RPMI8226 (cell line): ENCODE measurements around the gene BMP5.
"Not testable (repeated sequence)": the region's sequence is repeated elsewhere in the genome, so short reads cannot be mapped to it uniquely, and the experiment has no call there.

Experiments
- DNase-seq: peaks from one replicate; pipeline ENCODE4 v3.0.0-alpha.2; 2015

Gene BMP5

DNA sequence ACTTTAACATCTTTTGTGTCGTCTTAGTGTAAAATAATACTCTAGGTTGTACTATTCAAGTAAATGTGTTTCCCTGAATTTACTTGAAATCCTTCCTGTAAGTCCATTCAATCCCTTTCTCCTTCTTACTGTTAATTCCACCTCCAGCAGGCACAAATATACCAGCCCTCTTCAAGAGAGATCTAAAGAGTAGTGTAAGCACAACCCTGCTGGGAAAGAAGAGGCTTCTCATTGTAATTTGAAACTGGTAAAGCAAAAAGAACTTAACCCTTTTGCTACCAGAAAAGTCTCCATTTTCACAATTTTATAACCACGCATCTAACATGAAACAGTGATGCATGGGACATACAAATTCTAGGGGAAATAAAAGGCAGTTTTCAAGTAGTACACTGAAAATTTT is at the start of gene BMP5:
BMP5 (minus strand) TSS at position 191 of the 400 bp plus-strand sequence. CDS start 725 bp downstream, outside the sequence.
- no peak for DNase-seq

DNA sequence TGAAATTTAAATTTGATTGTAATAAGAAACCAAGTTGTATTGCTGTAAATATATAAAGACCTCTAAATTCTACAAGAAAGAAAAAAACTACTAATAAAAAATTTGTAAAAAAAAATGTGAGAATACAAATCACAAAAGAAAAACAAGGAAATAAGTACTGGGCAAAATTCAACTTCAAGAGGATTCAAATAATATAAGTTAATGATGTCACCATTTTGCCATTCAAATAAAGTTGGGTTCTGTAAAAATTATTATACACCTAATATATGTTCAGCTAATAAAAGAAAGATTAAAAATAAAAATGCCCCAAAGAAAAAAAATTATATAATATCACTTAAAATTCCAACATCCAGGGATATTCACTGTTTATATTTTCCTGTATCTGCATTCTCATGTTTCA is 47.0 kb upstream of the BMP5 start:
- no peak for DNase-seq

DNA sequence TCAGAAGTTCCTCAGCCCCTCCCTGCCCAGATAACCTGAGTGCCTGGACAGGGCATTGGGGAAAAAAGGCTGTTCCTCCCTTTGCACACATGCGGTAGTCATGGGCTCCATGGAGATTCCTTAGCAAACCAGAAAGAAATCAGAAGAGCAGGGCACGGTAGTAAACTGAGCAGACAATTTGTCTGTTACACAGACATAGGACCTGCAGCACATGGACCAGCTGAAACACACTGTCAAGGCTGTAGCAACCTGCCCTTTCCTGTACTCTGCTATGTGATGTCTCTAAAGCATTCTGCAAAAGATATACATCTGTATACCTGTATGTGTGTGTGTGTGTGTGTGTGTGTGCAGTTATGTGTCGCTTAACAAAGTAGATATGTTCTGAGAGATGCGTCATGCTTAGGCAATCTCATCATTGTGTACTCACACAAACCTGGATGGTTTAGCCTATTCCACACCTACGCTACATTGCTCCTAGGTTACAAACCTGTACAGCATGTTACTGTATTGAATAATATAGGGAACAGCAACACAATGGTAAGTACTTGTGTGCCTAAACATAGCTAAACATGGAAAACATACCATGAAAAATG is 44.4 kb upstream of the BMP5 start:
- DNase-seq, result no peak

DNA sequence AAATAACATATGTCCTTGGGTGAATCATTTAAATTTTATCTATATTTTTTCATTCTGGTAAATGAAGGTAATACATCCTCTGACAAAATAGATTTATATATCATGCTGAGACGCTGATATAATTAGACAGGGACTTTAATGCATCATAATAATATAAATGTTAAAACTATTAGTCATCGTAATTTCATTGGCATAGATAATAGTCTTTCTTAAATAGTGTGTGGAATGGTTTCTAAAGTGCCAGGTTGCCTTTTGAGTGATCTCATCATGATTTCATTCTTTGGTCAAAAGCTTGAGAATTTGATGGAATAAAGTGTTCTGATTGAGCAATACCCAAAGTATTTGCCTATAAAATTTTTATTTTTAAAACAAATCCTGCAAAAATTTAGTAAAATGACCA is 43.2 kb upstream of the BMP5 start:
- no peak for DNase-seq

DNA sequence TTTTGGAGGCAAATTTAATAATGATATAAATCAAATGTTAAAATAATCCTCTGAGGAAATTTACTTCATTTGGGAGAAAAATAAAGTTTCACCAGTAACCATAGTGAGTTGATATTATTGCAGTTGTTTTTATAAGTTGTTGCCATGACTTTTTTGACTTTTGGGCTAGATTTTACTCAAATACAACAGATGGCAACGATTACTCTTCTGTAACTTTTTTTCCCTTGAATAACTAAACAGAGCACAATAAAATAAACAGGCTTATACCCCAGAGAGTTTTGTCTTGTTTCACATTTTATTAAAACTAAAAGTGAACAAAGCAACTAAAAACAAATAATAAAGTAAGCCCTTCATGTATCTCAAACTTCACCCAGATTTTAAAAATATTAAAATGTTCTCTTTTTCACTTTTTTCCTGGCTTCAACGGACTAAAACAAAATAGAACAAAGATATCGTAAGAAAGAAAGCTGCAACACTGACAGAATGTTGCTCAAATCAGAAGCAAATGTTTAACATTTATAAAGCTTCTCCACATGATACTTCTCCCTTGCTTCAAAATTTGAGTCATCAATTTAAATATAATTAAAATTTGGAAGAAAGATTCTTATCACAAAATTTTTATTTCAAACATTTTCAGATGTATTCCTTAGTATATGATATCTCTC is 42.5 kb upstream of the BMP5 start:
- DNase-seq, result no peak

DNA sequence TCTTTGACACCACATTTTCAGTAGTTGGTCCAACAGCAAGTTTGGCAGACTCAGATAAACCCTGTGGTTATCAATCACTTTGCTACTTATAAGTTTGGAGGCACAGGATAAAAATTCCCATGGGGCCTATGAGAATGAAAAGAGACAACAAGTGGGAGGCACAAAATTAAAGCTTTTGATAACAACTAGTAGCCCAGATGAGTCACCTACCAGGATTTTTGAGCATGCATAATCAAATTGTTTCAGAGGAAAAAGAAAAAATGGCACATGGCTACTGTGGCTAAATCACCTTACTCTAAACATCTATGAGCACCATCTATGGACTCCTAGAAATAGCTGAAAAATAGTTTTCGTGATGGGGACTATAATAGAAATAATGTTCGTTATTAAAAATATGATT is 40.8 kb upstream of the BMP5 start:
- no peak for DNase-seq

DNA sequence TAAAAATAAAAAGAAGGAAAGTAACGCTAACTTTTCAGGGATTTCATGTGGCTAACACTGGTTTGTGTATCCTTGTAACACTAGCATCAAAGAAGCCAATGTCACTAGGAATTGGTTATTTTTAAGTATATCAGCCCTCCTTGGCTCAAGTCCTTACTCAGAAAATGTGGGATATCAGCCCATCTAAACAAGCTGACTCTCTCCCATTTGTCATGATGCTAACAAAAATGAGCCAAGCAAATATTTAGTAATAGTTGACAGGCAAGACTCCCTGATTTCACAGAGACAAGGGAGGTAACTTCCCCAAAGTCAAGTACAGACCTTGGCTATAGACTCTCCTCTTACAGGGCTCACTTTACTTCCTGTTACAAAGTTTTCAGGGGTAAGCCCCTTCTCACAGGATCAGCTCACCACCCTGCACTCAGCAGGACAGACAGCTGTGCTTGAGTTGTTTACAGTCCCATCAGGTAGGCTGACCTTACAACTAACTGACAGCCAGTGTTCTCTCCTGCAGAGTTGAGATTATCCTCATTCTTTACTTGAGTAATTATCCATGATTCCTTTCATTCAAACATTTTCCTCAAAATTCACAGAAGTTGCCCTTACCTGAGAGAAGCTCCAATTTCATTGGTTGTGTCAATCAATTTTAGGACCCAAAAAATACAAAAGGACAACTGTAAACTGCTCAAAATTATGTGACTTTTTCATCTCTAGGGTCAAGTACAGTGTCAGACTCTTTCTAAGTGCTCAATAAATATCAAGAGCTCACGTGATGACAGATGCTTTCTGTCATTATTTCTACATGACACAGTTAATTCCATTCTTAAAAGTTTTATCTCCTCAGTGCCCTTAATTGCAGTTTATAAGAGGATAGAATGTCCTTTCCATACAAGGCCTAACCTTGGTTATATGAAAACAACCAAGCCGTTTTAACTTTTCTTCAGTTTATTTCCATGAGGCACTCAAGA is 38.1 kb upstream of the BMP5 start:
- DNase-seq, result no peak

DNA sequence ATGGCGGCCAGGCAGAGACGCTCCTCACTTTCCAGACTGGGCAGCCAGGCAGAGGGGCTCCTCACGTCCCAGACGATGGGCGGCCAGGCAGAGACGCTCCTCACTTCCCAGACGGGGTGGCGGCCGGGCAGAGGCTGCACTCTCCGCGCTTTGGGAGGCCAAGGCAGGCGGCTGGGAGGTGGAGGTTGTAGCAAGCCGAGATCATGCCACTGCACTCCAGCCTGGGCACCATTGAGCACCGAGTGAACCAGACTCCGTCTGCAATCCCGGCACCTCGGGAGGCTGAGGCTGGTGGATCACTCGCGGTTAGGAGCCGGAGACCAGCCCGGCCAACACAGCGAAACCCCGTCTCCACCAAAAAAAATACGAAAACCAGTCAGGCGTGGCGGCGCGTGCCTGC is 35.1 kb upstream of the BMP5 start:
- DNase-seq, result not testable (repeated sequence)

DNA sequence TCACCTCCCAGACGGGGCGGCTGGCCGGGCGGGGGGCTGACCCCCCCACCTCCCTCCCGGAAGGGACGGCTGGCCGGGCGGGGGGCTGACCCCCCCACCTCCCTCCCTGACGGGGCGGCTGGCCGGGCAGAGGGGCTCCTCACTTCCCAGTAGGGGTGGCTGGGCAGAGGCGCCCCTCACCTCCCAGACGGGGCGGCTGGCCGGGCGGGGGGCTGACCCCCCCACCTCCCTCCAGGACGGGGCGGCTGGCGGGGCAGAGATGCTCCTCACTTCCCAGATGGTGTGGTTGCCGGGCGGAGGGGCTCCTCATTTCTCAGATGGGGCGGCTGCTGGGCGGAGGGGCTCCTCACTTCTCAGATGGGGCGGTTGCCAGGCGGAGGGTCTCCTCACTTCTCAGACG is 34.5 kb upstream of the BMP5 start:
- not testable (repeated sequence) for DNase-seq

DNA sequence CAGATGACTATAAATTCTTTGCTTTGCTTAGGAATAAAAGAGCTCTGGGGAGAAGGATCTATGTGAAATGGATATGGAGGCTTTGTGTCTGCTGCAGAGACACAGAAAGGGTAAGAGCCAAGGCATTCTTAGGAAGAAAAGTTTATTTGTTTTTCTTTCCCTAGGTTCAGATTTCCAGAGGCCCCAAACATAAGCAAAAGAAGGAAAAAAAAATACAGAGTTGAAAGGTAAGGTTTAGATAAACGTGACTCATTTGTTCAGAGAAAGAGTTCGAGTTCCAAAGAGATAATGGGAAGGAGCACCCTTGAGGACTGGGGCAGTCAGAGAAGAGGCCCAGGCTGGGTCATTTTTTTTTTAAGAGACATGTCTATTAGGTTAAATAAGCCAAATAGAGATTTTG is 27.4 kb upstream of the BMP5 start:
- no peak for DNase-seq

DNA sequence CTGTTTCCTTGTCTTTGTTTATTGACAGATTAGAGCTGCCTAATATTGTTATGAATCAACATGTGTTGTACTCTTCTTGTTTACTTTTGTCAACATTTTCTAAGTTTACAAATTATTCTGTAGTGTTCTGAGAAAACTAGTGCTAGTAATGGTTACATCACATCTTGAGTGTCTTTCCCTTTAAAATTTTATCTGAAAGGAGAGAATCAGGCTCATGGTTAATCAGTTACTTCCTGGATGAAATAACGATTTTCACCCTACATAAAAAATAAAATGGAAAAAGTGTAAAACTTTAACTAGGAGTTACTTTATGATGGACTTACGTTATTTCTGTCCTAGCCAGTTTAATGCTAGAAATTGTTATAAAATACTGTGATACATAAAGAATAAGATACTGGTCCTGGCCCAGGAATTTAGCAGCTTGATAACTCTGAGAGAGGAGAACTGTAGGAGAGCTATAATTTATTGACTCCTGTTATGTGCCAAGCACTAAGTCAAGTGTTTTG is 26.4 kb upstream of the BMP5 start:
- DNase-seq, result no peak

DNA sequence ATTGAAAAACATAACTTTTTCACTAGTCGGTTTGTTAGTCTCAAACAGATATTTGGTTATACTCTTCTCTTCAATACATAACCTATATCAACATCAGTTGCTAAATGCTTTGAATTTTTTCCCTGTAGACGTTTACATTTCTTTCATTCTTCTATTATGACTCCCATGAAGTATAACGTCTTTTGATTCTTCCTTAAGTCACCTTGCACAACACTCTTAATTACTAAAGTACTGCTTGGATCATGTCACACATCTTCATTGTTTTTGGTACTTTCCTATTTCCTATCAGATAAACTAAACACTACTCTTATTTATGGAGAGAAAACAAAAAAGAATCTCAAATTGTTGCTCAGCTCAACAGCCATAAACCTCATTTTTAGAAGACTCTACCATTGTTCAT is 23.0 kb upstream of the BMP5 start:
- no peak for DNase-seq

DNA sequence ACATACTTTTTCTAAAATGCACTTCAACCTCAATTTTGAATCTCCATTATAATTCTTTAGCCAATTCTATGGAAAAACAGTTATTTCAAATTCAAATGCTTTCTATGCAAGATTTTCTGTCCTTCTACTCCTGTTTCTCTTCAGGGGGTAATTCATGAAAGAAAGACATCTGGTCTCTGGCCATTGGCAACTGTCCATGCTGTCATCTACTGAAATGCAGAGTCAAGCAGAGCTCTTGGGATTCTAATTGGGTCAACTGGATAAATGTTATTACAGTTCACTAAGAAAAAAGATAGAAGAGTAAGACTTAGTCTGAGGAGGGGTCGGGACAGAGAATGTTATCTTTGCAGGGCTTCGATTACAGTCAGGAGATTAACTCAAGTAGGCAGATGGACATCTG is 22.0 kb upstream of the BMP5 start:
- no peak for DNase-seq

DNA sequence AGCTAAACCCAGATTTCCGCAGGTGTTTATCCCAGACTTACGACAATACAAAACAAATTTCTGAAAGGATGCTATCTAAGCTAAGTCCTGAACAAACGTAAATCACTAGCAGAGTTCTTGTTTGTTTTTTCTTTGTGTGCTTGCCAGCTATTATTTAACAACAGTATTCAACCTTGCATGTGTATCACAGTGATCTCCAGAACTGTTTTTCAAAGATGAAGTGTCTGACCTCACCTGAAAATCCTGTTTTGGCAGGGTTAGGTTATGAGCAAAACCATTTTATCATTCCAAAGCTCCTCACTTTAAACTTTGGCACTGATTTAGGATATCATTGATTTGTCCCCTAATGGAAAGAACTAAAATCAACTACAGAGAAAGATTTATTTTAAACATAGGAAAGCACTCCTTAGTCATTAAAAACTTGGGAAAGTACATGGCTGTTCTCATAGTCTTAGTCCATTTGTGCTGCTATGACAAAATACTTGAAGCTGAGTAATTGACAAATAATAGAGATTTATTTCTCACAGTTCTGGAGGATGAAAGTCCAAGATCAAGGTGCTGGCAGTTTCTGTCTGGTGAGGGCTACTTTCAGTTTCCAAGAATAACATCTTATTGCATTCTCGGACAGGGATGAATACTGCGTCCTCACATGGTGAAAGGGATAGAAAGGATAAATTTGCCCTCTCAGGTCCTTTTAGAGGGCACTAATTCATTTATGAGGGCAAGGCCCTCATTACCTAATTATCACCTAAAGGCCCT is 20.8 kb upstream of the BMP5 start:
- no peak for DNase-seq

DNA sequence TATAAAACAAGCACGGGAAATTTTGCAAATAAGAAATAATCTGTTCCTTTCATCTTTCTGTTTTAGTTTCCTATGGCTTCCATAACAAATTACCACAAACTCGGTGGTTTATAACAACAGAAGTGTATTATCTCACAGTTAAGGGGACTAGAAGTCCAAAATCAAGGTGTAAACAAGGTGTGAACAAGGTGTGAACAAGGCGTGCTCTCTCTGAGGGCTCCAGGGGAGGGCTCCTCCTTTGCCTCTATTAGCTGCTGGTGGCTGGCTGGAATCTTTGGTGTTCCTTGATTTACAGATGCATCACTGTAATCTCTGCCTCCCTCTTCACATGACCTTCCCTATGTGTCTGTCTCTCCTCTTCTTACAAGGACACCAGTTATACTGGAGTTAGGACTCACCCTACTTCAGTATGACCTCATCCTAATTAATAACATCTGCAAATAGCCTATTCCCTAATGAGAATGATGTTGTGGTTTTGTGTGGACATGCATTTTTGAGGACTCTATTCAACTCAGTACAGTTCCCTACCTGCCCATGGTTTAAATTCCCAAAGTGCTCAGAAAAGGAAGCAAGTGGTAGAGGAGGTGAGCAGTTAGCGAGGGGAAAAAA is 17.5 kb upstream of the BMP5 start:
- DNase-seq, result no peak

DNA sequence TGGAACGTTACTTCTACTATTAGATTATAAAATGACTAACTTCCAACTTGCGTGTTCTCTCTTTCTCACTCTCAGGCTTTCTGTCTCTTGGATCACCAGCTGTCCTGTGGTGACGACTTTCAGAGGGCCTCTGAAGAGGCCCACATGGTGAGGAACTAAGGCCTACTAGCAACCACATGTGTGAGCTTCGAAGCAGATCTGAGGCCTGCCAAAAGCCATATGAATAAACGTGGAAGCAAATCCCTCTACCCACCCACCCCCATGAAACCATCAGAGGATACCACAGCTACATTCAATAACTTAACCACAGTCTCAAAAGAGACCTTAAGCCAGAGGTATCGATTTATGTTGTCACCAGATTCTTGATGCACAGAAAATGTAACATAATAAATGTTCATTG is 13.5 kb upstream of the BMP5 start:
- no peak for DNase-seq

DNA sequence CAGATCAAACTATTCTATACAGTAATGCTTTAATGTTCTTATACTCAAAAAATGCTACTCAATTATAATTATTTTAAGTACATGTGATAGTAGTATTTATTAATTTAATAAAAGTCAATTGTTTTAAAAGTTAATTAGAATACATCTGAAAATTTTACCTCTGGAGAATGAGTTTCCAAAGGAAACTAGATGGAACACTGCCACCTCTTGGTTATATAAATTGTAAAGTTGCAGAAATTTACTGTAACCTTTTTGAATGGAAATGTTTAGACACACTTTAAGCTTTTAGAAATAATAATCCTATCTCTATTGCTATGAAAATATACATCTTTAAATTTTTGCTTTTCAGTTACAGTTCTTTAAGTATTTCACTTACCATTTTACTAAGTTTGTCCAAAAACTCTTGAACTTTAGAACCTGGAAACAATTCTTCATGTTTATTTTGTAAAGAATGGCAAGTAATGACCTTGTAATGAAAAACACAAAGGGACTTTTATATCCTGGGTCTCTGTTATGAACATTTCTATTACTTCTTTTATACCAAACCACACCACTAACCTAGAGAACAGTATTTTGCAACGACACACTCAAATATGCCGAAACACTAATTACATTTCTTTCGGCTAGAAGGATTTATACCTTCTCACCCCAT is 10.9 kb upstream of the BMP5 start:
- DNase-seq, result no peak

DNA sequence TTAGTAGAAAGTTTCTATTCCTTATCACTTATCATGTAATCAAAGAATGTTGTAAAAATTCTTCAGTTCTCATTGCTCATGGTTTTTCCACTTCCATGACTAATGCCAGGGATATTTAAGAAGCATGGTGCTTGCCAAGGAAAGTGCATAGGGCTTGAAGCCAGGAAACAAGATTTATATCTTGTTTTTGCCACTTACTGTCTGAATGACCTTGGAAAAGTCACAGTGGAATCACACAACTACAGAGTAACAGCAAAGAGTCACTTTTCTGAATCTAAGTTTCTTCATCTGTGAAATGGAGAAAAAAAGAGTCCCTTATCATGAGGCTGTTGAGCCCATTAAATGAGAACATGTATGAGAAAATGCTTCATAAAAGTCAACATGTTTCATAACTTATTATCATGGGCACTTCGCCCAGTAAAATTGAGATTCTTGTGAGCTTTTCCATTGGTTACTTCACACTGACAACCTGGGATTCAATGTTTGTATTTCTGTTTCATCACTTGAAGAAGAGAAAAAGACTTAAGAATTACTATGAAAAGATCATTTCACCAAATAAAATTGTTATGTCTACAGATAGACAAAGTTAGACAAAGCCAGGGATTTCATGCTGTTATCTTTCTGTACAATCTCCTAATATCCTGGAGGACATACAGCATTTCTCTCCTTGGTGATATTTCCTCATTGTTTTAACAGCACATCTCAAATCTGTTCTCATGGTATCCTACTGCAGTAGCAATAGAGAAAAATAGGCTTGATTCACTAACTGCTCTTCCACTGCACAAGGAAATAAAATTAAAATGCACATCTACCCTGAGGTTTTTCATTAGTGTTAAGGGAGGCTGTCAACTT is 7.6 kb upstream of the BMP5 start:
- DNase-seq, result no peak

DNA sequence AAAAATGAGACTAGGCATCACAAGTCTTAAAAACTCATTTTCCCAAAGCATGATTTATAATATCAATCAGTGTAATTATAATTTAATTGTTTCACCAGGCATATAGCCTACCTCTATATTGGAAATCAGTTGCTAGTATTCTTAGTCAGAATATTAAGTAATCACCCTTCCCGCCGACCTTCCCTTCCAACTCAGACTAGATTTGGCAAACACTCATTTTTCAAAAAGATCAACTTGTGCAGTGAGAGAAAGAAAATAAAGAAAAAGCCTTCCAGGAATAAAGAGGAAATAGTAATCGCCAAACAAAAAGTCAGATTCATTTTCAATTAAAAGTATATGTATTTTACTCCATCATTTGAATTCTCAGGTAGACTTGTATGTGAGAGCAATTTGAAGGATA is 1.9 kb upstream of the BMP5 start:
- no peak for DNase-seq

DNA sequence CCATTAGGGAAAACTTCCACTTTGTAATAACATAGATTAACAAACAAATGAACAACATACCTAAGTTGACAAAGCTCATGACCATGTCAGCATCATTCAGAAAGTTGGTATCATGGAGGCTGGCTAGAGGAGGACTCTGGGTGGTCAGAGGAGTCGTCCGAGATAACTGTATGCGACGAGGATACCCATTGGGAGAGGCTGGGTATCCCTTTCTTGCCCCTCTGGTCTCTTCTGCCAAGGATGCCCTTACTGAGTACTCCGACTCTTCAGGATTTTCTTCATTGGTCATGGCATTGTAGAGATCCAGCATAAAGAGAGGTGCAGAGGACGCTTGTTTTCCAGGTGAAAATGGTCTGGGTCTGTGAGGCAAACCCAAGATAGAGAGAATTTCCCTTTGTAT is 1.1 kb downstream of the BMP5 start:
- no peak for DNase-seq

DNA sequence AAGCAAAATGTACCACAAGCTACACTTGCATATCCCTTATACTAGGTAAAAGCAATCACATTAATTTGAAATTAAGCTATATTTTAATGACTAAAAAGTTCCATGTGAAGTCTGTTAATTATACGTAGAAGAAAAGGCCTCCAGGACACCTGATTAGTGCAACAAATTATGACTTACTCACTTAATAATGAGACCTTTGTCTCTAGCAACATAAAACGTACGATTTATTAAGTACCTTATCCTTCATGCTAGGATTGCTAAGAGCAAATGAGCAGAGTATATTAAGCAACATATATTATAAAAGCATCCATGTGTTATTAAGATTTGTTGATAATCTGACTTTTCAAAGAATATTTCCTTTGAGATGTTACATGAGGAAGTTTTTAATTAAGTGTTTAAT is 2.5 kb downstream of the BMP5 start:
- no peak for DNase-seq
